Sigmoid colon (tissue), 3 donors: ENCODE results near the gene RSPRY1.

ENCODE experiments used
- CTCF ChIP-seq, 4 experiments: fragments of 450-650 bp in 3 of 4; fragments of 200-600 bp in 1 of 4; IDR thresholded peaks; one replicate each; pipeline ENCODE4 v1.5.1; 2016 to 2019; ENCODE audit warnings: antibody characterized with exemption in 4 of 4, mild to moderate bottlenecking in 3 of 4, moderate library complexity in 2 of 4
- POLR2A ChIP-seq, 2 donors: fragments of 450-650 bp; IDR thresholded peaks; one replicate each; pipeline ENCODE4 v1.6.1; 2016; ENCODE audit warnings: antibody characterized with exemption in 2 of 2, mild to moderate bottlenecking in 2 of 2, moderate library complexity in 2 of 2

- TF ChIP-seq POLR2A (IDR thresholded peaks at IDR 0.05), result no peak
- TF ChIP-seq CTCF (IDR thresholded peaks at IDR 0.05), result no peak
Observed at GRCh38 chr16:57141822-57142631, 44.1 kb upstream of the RSPRY1 start.
